Measurements from ENCODE around the gene YPEL4. TPM values are rescaled to one million over a fixed set of nuclear protein-coding genes. Genes with fewer than 3 reads are reported as not detected.

Gene YPEL4
- total RNA-seq, 1 donor from 2014 or later, result 0.54 TPM

GRCh38 chr11:57638811-57639320 lies 10.8 kb downstream of the YPEL4 start:
- no peak for DNase-seq
- ATAC-seq (ENCODE audit: poor library complexity), result peak; percentile 13
- intact Hi-C loops (cut with DNase I), result no loop called here

GRCh38 chr11:57638005-57638781 lies 11.5 kb downstream of the YPEL4 start:
- DNase-seq (peak; percentile 78), ATAC-seq (ENCODE audit: poor library complexity) (peak; percentile 93)
- intact Hi-C loops (cut with DNase I), result no loop called here

GRCh38 chr11:57637626-57638004 lies 12.1 kb downstream of the YPEL4 start:
- DNase-seq (no peak), ATAC-seq (ENCODE audit: poor library complexity) (peak; percentile 5)
- intact Hi-C loops (cut with DNase I), result no loop called here

- DNase-seq, result no peak
- ATAC-seq (ENCODE audit: poor library complexity), result no peak
- intact Hi-C loops (cut with DNase I), result no loop called here
These were observed 14.5 kb downstream of the YPEL4 start for GRCh38 chr11:57635246-57635645.

GRCh38 chr11:57634311-57634710 lies 15.4 kb downstream of the YPEL4 start:
- ATAC-seq (ENCODE audit: poor library complexity), result no peak
- intact Hi-C loops (cut with DNase I), result no loop called here
- DNase-seq, result no peak

GRCh38 chr11:57633394-57634070 lies 16.2 kb downstream of the YPEL4 start:
- DNase-seq (no peak), ATAC-seq (ENCODE audit: poor library complexity) (no peak)
- intact Hi-C loops (cut with DNase I), result no loop called here

- intact Hi-C loops (cut with DNase I), result no loop called here
- ATAC-seq (ENCODE audit: poor library complexity) (no peak), DNase-seq (no peak)
These were observed 17.6 kb downstream of the YPEL4 start for GRCh38 chr11:57632116-57632515.

GRCh38 chr11:57630171-57630570 lies 19.5 kb downstream of the YPEL4 start:
- intact Hi-C loops (cut with DNase I), result no loop called here
- no peak for DNase-seq
- ATAC-seq (ENCODE audit: poor library complexity), result no peak

GRCh38 chr11:57626895-57627294 lies 22.8 kb downstream of the YPEL4 start:
- ATAC-seq (ENCODE audit: poor library complexity), result no peak
- DNase-seq, result no peak
- intact Hi-C loops (cut with DNase I), result no loop called here

- no peak for ATAC-seq (ENCODE audit: poor library complexity)
- intact Hi-C loops (cut with DNase I), result no loop called here
- no peak for DNase-seq
These were observed 24.8 kb downstream of the YPEL4 start for GRCh38 chr11:57624864-57625263.

GRCh38 chr11:57622263-57622662 lies 27.4 kb downstream of the YPEL4 start:
- DNase-seq, result no peak
- intact Hi-C loops (cut with DNase I), result no loop called here
- no peak for ATAC-seq (ENCODE audit: poor library complexity)

GRCh38 chr11:57620467-57620866 lies 29.2 kb downstream of the YPEL4 start:
- ATAC-seq (ENCODE audit: poor library complexity) (no peak), DNase-seq (no peak)
- intact Hi-C loops (cut with DNase I), result no loop called here

- no peak for DNase-seq
- ATAC-seq (ENCODE audit: poor library complexity), result no peak
- intact Hi-C loops (cut with DNase I), result no loop called here
These were observed 30.4 kb downstream of the YPEL4 start for GRCh38 chr11:57619331-57619730.

- DNase-seq (no peak), ATAC-seq (ENCODE audit: poor library complexity) (no peak)
- intact Hi-C loops (cut with DNase I), result no loop called here
These were observed 31.3 kb downstream of the YPEL4 start for GRCh38 chr11:57618438-57618837.

GRCh38 chr11:57616595-57616994 lies 33.1 kb downstream of the YPEL4 start:
- intact Hi-C loops (cut with DNase I), result no loop called here
- ATAC-seq (ENCODE audit: poor library complexity) (no peak), DNase-seq (no peak)

- no peak for DNase-seq
- ATAC-seq (ENCODE audit: poor library complexity), result no peak
These were observed 34.4 kb downstream of the YPEL4 start for GRCh38 chr11:57615308-57615707.

GRCh38 chr11:57614234-57614772 lies 35.4 kb downstream of the YPEL4 start:
- no peak for DNase-seq
- no peak for ATAC-seq (ENCODE audit: poor library complexity)
- intact Hi-C loops (cut with DNase I), result no loop called here

More at GRCh38 chr11:57615308-57615707, 34.4 kb downstream of the YPEL4 start:
- intact Hi-C loops (cut with DNase I), result no loop called here

- DNase-seq (no peak), ATAC-seq (ENCODE audit: poor library complexity) (no peak)
- intact Hi-C loops (cut with DNase I), result no loop called here
These were observed 39.5 kb downstream of the YPEL4 start for GRCh38 chr11:57610170-57610569.

GRCh38 chr11:57605028-57605420 lies 44.7 kb downstream of the YPEL4 start:
- no peak for ATAC-seq (ENCODE audit: poor library complexity)

More at GRCh38 chr11:57605028-57605420, 44.7 kb downstream of the YPEL4 start:
- no peak for DNase-seq
- intact Hi-C loops (cut with DNase I), result no loop called here

Measured in Right ventricle myocardium superior (tissue), 1 donor.